Embryonic facial prominence (tissue), 1 donor: Measurements from ENCODE around the gene TKTL1.

Source experiments
- DNase-seq: peaks from one replicate; pipeline ENCODE4 v3.0.0-alpha.2; 2016; ENCODE audit errors: extremely low spot score

TKTL1 gene

DNA sequence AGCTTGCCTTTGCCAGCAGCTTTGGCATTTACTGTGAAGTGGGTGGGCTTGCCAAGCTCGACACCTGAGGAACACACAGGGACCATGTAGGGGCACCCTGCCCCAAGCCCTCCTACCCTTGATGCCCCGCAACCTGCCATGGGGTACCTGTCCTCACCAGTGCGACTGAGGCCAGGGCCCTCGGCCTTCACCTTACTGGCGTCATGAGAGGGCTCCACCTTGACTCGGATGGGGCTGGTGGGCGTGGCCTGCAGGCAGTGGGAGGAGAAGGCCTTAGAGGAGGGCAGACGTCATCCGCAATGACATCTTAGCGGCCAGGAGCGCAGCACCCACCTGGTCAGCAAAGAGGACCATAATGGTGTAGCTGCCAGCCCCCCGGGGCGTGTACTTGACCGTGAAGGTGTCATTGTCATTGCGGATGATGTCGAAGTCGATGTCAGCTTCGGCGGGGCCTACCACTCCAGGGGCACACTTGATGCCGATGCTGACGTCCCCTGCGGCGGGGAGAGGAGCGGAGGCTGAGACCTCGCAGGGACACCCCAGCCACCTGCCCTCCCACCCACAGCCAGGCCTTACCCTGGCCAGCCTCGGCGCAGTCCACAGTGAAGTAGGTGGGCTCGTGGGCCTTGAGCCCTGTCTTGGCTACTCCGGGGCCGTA lies 66.6 kb downstream of the TKTL1 start:
- no peak for DNase-seq

DNA sequence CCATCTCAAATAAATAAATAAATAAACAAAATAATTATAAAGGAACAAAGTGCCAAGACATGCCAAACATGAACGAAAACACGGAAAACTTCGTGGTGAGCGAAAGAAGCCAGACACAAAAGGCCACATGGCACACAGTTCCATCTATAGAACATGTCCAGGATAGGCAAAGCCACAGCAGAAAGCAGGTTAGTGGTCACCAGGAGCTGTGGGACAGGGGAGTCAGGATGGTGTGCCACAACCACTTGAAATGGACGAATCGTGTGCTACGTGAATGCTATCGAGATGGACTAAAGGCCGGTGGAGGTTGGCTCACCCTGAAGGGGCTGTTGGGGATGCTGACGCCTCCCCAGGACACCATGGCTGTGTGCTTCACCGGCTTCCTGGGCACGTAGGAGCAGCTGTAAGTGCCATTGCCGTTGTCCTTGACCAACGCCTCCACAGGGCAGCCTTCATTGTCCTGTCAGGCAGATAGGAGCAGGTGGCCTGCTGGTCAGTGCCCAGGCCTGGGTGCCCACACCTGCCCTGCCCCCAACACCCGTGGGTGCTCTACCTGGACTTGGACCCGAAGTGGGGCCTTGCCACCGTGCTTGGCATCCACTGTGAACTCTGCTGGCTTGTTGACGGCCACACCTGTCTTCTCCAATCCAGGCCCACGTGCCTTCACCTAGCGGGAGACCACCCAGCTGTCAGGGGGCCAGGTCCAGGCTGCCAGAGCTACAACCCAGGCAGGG lies 68.3 kb downstream of the TKTL1 start:
- no peak for DNase-seq

DNA sequence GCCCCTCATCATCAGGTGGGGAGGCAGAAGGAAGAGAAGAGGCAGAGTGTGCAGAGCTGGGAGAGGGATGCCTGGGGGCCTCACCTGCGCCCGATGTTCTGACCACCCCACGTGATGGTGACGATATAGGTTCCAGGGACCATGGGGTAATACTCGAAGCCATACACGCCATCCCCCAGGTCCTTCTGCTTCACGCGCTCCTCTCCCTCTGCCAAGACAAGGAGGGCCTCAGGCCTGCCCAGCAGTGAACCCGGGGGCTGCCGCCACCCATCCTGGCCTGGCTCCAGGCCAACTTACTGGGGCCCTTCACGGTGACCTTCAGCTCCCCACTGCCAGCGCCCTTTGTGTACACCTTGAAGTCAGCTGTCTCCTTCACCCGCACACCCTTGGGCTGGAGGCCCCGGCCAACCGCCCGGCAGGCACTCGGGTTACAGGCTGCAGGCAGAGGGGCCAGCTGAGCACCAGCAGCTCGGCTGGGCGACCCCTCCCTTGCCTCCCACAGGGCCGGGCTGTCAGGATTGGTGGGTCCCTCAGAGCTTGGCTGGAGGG lies 69.5 kb downstream of the TKTL1 start:
- no peak for DNase-seq

DNA sequence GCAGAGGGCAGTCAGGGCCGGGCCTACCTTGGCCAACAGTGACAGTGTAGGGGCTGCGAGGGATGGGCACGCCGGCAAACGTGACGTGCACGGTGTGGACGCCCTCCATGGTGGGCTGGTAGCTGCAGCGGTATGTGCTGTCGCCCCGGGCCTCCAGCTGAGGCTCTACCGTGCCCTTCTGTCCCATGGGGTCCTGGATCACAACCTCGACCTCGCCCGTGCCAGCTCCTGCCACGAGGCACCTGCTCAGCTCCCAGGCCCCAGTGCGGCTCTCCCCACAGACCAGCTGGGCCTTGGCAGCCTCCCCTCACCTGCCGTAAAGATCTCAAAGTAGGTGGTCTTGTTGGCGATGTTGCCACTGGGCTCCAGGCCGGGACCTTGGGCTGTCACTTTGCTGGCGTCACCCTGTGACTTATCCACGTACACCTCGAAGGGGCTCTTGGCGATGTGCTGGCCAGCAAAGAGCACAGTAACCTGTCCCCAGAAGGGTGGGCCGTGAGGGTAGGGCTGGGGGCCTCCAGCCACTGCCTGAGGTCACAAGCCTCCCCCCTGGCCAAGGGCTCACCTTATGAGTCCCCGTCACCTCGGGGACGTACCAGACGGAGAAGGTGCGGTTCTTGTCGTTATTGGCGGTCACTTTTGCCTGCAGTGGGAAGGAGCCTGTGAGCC lies 70.5 kb downstream of the TKTL1 start:
- no peak for DNase-seq

DNA sequence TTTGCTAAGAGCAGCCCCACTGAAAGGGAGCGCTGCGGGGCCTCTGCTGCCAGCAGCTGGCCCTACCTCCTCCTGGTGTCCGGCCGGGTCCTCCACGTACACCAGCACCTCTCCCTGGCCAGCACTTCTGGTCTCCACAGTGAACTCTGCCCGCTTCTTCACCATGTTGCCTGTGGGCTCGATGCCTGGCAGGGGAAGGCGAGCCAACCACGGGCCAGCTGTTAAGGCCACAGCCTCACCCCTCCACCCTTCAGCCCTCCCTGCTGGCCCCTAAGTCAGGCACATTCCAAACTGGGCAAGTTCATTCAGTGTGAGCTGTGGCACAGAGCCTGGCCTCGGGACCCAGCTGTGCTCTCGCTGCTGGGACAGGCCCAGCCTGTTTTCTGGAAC lies 71.1 kb downstream of the TKTL1 start:
- DNase-seq = no peak

DNA sequence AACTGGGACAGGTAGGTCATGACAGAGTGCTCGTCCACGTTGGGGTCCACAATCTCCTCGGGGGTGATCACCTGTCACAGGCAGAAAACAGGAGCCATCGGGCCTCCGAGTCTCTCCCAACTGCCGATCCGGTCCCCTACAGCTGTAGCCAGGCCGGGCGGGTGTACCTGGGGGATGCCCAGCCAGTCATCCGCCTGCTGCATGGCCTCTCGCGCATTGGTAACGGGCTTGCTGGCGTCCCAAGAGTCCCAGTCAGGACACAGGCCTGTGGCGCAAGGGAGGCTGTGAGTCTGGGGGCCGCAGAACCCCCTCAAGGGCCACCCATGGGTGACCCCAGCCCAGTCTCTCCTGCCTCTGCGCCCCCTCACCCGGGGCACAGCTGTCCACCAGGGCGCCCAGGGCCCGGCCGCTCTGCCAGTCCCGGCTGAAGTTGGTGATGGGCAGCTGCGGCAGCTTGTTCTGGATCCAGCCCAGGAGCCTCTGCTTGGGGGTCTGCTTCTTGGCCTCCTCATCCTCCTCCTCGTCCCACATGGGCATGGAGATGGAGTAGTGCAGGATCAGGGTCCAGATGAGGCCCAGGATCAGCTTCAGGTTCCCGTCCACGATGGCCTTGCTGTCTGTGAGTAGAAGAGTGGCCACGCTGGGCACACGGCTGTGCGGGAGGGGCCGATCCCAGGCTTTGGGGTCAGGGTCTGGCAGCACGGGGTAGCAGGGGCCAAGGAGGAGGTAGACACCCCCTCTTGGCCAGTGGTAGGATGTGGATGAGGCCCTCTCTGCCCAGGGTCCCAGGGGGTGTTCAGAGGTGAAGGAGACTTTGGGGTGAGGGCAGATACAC lies 72.1 kb downstream of the TKTL1 start:
- DNase-seq = no peak

DNA sequence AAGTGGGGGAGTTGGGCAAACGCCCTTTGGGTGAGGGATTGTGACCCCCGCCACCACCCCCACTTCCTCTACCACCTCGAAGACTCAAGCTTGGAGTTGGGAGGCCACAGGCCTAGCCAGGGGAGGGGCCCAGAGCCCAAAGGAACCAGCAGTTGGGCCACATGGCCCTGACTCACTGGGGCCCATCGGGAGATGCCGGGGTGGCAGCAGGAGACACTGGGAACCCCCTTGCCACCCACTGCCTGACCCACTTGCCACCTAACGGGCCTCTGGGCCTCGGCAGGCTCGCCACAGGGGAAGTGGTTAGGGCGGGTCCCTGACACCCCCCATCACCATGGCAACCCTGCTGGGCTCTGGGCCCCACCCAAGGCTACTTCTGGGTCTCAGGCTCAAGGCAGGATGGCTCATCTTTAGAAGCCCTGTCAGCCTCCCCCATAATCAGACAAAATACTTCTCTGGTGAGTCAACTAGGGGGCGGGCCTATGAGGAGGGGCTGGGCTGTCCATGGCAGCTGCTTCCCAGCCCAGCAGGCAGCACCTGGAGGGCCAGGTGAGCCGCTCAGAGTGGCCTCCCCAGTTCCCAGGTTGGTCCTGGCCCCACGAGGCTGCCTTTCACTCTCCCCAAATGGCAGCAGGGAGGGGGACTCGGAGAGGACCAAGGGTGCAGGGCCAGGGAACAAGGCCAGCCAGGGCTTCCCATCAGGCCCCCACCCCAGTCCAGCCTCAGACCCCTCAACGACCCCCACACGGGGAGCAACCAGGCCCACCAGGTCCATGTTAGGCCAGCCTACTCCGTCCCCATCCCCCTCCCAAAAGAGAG lies 73.2 kb downstream of the TKTL1 start:
- DNase-seq = no peak

DNA sequence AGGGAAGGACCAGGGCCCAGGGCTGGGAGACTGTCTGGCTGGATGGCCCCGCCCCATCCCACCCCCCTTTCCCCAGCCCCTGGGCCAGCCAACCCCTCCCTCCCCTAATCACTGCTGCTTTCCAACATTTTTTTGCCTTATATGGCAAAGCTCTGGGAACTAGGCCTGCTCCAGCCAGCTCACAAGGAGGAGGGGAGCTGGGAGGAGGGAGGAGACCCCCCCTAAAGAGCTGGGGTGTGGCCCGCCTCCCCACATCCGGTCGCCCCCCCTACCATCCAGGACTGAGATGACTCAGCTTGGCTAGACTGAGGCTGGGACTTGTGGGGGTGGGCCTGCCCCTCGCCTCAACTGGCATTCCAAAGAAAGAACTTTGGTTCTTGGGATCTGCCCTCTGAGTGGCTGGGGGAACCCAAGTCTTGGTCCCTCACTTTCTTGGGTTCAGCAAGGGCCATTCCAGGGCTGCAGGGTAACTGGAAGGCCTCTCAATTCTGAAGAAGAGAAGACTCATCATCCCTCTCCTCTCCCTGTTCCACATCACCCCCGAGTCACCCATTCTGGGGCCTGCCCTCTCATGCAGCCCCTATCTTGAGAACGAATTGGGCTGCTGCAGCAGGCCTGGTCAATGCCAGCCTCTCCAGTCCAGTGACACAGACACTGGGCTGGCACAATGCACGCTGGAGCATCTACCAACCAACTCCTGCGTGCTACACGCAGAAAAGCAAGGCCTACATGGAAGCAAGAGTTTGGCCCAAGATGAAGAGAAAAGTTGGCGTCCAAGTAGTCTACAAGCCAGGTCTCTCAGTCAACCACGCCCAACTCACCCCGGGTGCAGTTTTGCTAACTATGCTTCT lies 74.1 kb downstream of the TKTL1 start:
- peak; percentile 89 for DNase-seq

DNA sequence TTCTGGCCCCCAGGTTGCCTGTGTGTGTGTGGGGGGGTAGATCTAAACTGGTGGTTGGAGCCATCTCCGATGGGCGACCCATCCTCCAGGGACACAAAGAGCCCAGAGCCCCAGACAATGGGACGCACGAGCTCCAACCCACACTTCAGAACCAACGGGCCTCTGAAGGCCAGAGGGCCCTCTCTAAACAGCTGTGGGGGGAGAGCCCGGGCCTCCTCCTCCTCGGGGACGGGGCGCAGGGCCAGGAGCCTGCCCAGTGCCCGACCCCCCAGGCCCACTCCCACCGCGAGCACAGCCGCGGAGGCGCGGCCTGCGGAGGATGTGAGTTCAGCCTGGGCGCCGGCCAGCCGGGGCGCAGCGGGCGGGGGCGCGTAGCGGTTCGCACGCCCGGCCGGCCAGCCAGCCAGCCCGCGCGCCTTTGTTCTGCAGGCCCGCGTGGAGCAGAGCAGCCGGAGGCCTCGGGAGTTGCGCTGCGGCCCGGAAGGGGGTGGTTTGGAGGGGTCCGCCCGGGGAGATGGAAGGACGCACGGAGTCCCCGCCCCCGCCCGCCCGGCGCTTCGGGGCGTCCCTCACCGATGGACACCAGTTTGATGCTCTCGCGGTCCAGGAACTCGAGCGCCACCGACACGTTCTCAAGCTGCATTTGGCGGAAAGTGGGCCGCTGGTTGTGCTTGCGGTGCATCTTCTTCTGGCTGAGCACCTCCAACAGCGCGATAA lies 74.9 kb downstream of the TKTL1 start:
- no peak for DNase-seq

DNA sequence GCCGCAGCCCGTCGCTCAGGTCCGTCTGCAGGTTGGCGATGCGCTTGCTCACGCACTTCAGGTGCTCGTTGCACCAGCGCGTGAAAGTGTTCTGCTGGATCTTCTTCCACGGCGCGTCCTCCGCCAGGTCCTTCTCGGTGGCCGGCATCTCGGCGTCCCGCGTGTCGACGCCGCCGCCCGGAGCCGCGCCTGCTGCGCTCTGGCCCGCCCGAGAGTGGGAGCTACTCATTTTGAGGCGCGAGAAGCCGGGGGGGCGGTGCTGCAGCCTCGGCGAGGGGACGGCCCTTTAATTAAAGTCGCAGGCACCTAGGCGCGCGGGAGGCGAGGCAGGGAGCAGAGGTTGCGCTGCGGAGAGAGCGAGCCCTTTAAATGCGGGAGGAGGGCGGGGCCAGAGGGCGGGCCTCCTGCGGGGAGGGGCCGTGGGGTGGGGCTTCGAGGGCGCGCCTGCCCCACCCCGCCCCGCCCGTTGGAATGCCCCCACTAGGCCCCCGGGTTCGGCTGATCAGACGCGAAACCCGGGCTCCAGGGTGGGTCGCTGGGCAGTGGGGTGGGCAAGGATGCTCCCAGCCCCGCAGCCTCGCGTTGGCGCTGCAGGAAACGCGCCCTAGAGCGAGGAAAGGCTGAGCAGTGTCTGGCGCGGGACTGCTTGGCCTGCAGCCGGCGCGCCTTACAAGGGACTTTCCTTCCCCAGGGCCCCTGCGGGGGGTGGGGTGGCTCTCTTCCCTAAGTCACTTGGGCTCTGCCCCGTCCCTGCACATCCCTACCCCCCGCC lies 75.6 kb downstream of the TKTL1 start:
- peak; percentile 82 for DNase-seq

DNA sequence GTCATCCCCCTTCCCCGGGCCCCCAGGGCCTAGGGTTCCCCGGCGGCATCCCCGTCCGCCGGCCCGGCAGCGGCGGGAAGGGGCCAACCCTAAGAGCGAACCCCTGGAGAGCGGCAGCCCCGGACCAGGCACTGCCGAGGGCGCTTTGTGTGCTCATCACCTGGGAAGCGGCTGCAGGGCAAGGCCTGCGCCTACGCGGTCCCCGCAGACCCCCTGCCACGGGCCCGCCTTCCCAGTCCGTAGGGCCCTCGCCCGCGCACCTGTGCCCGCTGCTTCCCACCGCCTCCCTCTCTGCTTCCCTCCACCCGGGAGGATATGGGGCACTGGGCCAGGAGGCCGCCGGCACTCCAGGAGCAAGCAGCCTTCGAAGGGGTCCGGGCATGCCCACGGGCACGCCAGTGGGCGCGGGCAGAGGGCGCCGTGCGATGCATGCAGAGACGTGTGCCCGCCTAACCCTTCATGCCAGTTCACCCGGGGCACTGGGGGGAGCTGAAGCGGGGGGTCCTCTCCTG lies 76.2 kb downstream of the TKTL1 start:
- no peak for DNase-seq

DNA sequence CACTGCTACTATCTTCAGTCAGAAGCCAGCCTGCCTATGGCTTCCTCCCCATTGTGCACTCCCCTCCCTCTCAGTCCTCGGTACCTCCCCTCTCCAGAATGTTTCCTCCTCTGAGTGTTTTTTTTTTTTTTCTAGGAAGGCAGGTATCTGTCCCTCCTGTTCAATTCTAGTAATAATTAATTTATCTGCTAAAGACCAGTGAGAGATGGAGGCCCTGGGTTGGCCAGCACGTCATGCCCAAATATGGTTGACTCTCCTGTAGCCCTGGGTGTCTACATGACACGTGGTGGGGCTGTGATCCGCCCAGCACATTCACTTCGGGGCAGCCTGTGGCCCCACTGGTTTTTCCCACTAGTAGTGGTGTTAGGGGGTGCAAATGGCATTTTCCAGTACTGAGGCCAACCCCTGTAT lies 77.0 kb downstream of the TKTL1 start:
- no peak for DNase-seq

DNA sequence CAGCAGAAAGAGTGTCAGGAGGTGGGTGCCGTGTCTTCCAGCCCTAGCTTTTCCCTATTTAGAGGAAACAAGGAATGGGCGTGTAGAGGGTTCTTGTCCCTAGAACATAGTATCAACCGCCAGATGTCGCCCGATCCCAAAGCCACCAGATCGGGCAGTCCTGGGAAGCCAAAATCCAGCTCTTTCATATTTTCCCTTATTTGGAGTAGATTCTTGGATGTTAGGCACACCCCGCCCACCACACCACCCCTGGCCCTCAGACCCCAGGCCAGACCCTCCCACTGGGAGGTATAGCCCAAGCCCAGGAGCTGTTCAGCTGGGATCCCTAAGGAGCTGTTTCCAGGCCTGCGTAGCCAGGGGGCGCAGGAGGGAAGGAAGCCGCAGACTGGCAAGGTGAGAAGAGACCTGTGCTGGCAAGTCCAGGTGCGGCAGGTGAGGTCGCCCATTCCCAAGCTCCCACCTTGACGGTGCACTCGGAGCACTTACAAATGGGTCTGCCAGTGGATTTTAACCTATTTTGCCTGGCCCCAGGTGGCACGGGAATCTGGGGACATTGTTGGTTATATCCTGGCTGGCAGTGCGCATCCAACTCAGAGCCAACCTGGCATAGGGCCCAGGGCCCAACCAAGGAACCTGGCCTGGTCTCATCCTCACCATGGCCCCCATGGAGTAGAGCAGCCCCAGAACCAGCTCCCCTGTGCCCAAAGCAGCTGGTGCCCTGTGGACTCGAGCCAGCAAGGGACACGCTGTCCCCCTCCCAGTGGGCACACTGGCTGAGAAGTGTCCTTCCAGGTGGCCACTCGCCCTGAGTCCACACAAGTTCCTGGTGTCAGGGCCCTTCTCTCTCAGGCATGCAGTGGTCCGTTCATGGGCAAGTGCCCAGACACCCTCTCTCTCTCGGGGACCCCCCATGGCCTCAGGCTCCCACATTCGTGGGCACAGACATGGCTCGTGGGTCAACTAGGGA lies 78.0 kb downstream of the TKTL1 start:
- DNase-seq = no peak

DNA sequence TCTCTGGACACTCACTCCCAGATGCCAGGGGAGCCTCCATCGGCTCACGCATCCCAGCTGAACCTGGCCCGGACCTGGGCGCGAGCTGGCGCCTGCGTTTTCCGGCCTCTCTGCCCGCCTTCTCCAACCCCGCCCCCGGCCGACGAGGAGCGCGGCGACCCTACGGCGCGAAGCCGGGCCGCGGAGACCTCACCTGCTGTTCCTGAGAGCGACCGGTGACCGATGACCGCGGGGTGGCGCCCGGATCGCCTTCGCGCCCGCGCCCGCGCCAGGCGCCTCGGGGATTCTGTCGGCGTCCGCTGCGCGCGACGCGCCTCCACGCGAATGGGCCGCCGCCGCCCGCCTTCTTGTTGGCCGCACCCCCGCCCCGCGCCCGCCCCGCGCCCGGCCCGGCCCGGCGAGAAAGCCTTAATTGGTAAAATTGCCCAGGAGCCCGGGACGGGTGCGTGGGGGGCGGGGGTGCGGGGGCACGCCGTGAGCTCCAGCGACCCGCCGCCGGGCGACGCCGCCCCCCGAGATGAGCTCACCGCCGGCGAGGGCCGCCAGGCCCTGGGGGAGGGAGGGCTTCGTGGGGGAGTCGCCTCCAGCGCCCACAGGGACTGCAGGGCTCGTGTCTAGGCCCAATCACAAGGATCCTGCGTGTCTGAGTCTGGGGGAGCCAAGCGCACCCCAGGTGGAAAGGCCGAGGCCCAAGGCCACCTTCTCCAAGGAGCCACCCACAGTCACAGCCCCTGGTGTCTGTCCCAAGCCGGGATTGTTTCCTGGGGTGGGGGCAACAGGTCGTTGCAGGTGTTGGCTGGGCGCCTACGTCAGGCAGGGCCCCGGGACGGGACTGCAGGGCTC lies 78.9 kb downstream of the TKTL1 start, which contains the start of gene FLNA:
Gene FLNA (minus strand): TSS at position 322 of the 843 bp plus-strand sequence. CDS start 3,389 bp downstream, outside the sequence.
- no peak for DNase-seq

DNA sequence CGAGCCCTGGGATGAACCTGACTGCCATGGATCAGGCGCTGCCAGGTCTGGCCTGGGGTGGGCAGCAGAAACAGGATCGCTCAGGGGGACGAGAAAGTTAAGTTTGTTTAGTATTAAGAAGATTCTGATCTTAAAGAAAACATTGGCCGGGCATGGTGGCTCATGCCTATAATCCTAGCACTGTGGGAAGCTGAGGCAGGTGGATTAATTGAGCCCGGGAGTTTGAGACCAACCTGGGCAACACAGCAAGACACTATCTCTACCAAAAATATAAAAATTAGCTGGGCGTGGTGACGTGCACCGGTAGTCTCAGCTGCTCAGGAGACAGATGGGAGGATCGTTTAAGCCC lies 79.5 kb downstream of the TKTL1 start:
- no peak for DNase-seq

DNA sequence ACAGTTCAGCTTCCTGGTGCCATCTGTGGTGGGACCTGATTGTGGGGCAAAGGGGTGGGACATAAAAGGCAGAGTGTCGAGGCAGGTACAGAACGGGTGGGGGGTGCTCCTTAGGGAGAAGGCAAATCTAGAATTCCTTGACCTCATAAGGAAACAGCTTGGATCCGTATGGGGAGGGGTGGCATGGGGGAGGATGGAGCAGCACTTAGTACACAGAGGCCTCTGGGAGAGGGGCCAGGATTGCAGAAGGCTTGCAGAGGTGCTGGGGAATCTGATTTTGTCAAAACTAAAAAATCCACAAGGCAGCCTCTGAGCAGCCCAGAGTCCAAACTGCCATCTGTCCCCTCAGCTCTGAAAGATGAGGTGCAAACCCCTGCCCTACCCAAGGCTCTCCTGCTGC lies 81.2 kb downstream of the TKTL1 start:
- no peak for DNase-seq
